NCI-H146 (cell line): ENCODE measurements around the gene NR3C2.
"Not testable (repeated sequence)": the region's sequence is repeated elsewhere in the genome, so short reads cannot be mapped to it uniquely, and the experiment has no call there.

Source experiments
- DNase-seq: peaks from one replicate; lab custom pipeline; 2025; lab: John Stamatoyannopoulos, UW

NR3C2 gene

DNA sequence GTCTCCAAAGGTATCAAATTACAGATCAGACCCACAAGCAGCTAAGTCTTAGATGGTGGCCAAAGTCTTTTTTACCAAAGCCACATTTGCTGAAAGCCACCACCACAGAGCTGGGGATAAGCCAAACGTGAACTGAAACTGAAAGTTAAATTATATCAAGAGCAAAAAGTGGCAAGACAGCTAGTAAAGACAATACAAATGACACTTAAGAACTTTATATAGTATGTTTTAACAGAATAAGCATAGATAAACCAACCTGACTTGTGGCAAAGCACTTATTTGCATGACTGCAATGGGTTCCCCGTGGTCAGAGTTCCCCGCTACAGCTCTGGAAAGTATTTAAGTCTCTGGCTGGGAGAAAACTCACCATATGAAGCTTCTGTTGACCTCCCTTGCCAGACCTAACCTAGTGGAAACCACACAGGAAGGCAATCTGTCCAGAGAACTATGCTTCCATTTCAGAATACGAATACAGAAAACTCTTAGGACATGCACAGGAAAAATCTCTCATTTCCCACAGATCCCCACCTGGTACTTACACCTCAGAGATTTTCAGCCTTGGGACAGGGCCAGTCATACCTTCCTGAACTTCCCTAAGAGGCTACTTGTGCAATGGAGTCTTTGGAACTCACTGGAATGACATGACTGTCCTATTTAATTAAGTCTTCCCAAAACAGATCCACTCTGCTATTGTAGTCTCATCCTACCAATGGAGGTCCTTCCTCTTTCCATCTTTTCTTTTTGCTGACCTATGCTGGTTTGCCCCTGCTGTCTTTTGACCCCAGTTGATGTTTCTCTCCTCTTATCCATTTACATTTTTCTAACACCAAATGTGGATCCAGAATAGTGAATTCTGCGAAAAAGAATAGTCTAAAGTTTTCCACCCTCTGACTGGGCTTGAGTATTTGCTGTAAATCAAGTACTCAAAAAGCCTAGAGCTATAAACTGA, 225.1 kb downstream of the NR3C2 start:
- no peak for DNase-seq

DNA sequence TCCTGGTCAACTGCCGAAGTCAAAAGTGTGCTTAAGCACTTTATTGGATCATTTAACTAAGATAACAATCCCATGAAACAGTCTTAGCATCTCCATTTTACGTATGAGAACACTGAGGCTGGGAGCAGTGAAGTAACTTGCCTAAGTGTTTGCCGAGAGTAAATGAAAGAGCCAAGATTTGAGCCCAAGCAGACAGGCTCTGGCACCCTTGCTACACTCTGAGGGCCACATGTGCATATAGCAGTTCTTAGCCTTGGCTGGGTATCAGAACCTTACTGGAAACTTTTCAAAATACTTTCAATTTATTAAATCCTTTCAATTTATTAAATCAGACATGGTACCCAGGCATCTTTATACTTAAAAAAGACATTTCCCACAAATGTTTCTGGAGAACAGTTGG, 225.9 kb downstream of the NR3C2 start:
- DNase-seq = no peak

DNA sequence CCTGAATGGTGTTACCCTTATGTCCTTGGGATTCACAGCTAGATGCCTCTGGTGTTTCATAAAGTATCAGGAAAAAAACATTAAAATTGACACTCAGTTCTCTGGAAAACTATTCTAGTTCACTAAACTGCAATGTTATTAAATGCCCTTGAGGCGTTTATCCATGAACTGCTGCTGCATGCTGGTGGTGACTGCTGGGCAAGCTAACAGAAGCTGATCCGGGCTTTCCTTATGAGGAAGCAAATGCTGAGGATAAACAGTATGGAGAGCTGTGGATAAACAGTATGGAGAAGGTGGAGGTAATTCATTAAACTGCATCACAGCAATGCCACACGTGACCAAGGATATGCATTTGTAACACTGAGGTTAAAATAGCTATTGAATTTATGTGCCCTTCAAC, 227.0 kb downstream of the NR3C2 start:
- no peak for DNase-seq

DNA sequence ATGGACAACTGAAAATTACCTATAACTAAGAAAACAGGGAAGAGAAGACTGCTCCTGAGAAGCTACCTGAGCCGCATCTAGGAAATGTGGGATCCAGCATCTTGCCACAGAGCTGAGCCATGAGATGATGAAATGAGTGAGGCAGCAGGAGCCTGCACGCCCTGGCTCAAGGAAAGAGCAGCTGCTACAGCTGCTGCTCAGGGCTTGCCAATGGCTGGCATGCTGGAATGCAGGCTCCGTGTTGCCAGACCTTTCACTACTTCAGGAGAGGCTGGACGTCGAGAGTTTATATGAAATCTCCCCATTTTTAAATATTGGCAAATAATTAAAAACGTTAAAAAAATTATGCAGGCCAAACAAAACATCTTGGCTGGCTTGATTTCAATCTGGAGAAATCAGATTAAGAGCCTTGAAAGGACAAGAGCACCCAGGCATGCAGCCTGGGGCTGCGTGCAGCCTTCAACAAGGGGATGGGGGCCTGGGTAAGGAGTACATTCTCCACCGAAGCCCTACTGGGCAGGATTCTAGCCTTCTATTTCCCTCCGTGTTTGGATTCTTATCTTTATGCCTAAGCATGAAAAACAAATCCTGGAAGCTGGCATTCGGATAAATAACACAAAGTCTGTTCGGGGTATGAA, 227.6 kb downstream of the NR3C2 start:
- DNase-seq = no peak

DNA sequence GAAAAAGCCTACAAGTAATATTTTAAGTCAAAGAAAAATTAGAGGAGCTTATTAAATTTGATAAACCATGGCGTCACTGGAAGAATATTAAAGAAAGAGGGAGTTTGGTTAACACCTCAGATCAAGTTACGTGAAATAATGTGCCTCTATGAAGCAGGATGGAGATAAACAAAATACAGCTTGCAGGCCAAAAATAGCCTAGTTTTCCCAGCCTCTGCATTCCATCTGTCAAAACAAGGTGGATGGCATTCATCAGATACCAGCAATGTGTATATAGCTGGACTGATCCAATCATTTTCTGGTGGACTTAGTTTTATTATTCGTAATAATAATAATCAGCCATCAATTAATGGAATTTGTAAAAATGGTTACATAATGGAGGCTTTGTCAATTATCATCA, 230.7 kb downstream of the NR3C2 start:
- no peak for DNase-seq

DNA sequence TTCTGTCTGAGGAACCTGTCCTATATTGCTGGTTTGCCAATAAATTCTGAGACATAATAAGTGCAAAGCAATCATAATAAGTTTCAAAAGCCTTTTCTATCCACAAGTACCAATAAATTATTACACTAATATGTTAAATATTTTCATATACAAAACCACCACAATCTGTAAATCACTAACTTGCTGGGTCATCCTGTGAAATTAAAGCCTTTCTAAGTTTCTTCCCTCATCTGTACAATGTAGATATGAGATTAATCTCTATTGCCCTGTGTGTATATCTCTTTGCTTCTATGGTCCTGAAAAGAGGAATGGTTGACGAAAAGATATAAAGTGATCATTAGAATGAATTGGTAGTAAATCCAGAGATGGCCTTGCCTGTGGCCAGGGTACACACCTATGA, 231.6 kb downstream of the NR3C2 start:
- no peak for DNase-seq

DNA sequence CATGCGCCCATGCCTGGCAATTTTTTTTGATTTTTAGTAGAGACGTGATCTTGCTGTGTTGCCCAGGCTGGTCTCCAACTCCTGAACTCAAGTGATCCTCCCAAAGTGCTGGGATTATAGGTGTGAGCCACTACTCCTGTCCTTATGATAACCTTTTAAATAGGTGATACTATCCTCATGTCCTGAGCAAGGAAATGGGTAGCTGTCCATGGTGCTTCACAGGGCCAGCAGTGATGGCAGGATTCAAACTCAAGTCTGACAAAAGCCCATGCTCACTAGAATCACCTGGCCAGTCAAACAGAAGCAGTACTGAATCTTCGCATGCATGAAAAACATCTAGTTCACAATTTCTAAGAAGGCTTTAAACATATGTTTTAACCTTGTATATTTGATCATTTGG, 235.1 kb downstream of the NR3C2 start:
- DNase-seq = no peak

DNA sequence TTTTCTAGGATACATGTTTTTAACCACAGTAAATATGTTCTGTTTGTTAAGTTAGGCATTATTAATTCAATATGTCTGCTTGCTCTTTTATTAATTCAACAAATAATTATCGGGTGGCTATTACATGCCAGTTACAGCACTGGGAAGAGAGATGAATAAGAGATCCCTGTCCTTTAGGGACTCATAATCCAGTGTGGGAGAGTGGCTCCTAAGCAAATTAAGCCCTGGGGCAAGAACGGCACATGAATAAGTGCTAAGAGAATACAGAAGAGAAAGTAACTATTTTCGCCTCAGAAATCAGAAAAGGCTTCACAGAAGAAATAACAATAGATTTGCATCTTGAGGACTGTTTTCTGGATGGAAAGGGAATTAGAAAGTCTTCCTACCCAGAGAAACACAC, 236.7 kb downstream of the NR3C2 start:
- DNase-seq = no peak

DNA sequence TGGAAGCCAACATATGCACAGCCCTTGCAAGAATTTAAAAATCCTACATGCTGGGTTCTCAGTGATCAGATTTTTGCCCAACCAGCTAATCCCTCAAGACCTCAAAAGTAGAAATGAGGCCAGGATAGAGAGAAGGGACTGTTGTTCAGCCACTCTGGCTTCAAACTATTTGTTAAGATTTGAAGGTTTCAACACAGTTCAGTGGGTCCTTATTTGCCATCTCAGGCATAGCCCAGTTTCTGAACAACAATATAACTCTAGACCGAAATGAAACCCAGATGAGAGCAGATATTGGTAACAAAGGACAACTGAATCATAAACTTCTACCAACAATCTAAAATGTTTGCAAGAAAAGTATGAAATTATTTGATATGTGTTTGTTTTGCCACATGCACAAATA, 237.3 kb downstream of the NR3C2 start:
- no peak for DNase-seq

DNA sequence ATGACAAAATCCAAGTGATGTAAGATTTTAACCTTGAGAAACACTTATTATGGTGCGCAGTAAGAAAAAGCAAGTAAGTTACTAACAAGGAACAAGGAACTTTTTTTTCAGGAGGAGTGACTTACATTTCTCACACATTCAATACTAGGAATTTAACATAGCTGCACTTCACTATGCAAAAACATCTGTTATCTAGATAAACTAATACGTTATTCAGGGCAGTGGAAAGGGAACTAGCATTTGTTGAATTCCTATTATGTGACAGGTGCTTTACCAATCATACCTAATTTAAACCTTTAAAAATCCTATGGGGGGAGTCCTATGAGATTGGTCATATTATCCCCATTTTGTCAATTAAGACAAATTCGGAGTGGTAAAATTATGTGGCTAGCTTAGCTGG, 238.0 kb downstream of the NR3C2 start:
- DNase-seq = no peak

DNA sequence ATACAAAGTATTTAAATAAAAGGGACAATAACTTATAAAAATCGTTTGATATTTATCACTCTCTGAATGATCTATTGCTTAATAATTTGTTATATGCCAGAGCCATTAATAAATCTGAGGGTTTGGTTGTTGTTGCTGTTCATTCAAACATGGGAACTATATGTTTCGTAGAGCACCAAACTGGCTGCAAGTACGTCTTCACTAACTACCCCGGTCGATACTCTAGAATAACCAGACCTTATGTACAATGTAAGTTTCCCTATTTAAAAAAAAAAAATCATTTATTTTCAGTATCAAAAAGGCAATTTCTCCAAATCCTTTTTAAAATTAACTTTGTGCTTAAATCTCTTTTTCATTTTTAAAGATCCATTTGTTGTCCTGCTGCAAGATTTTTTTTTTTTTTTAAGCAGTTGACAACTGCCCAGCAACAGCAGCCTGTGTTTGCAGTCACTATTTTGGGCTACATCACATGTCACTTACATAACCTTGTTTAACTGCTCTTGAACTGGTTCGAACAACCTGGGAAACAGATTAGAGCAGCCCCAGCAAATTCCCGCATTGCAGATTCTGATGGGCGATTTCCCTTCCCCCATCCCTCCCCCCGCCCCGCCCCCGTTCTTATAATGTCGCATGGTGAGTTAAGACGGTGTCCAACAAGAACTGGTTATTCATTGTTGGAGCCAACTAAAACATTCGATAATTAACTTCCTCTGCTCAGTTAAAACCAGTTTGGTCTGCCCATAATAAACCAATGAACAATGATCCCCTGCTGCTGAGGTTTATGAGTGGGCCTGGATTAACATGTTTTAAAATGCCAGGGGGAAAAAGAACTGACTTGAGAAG, 238.9 kb downstream of the NR3C2 start:
- no peak for DNase-seq

DNA sequence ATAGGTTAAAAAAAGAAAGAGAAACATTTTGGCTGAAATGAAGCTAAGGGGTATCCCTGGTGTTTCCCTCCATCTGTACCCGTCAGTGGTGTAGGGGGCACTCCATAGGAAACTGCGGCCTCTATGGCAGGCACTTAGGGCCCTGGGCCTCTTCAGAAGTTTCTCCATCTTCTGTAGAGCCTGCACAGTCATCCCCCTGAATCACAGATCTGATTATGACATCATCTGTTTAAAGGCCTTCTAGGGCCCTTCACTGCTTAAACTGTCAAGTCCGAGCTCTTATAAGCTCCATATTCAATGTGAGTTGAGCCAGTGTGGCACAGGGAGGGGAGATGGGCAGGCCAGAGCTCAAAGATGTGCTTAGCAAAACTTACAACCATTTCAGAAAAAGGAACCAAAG, 241.3 kb downstream of the NR3C2 start:
- no peak for DNase-seq

DNA sequence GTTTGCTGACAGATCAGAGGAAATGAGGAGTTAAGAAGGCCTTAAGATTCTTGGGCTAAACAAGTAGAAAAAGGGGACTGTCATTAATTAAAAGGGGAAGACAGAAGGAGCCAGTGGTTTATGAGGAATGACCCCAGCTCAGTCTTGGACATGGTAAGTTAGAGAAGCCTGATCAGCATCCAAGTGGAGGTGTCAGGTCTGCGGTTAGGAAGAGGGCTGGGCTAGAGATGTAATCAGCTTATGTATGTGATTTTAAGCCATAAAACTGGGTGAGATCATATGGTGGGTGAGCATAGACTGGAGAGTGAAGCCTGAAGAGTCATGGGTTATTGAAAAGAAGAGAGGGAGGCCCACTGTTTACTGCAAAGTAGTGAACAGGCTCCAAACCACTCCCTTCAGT, 246.1 kb downstream of the NR3C2 start:
- no peak for DNase-seq

DNA sequence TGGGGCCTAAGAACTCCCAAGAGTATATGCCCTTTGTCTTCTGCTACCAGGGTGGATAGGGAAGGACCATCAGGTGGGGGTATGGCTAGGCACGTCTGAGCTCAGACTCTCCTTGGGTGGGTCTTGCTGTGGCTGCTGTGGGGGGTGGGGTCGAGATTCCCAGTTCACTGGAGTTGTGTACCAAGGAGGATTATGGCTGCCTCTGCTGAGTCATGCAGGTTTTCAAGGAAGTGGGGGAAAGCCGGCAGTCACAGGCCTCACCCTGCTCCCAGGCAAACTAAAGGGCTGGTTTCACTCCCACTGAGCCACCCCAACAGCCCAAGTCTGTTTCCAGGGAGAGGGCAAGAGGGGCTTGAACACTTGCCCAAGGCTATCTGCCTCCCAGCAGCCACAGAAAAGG, 249.7 kb downstream of the NR3C2 start:
- DNase-seq = no peak

DNA sequence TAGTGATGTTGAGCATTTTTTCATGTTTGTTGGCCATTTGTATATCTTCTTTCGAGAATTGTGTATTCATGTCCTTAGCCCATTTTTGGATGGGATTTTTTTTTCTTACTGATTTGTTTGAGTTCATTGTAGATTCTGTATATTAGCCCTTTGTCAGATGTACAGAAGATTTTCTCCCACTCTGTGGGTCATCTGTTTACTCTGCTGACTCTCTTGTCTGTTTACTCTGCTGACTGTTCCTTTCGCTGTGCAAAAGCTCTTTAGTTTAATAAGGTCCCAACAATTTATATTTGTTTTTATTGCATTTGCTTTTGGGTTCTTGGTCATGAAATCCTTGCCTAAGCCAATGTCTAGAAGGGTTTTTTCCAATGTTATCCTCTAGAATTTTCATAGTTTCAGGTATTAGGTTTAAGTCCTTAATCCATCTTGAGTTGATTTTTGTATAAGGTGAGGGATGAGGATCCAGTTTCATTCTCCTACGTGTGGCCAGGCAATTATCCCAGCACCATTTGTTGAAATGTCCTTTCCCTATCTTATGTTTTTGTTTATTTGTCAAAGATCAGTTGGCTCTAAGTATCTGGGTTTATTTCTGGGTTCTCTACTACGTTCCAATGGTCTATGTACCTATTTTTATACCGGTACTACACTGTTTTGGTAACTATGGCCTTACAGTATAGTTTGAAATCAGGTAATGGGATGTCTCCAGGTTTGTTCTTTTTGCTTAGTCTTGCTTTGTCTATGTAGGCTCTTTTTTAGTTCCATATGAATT, 254.6 kb downstream of the NR3C2 start:
- DNase-seq = not testable (repeated sequence)

DNA sequence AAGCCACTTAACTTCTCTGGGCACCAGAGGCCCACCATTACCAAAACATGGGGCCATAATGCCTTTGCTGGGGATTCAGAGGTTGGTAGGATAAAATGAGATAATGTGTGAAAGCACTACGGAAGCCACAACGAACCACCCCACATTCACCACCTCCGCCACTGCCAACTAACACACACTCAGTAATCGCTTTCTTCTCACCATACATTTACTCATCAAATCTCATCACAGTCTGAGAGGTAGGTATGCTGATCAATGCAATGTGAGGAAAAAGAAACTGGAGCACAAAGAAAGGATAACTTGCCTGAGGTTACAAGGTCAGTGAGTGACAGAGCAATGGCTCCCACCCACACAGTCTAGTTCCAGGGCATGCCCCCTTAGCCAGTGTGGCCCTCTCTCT, 257.3 kb downstream of the NR3C2 start:
- no peak for DNase-seq

DNA sequence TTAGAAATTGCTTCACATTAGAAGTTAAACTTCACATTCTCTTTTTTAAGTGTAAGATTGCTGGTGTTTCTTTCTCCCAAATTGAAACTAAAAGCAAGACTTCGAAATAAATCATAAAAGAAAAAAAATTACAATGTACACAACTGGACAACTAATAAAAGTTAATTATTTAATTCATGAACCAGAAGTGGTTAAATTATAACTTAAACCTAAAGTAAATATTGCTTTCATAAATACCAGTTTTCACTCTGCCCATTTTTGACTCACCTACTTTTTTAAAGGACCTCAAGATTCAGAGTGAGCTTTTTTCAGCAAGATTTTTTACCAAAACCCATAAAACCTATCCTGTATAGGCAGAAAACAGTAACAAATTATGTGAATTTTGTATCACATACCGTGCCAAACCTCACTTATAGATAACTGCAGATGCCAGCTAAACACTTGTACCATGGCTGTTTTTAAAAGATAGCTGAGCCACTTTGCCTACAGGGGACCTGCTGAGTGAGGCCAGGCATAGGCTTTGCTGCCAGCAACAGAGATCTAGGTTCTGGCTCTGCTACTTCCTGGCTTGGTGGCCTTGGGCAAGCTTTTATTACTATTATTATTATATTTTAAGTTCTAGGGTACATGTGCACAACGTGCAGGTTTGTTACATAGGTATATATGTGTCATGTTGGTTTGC, 259.8 kb downstream of the NR3C2 start:
- no peak for DNase-seq

DNA sequence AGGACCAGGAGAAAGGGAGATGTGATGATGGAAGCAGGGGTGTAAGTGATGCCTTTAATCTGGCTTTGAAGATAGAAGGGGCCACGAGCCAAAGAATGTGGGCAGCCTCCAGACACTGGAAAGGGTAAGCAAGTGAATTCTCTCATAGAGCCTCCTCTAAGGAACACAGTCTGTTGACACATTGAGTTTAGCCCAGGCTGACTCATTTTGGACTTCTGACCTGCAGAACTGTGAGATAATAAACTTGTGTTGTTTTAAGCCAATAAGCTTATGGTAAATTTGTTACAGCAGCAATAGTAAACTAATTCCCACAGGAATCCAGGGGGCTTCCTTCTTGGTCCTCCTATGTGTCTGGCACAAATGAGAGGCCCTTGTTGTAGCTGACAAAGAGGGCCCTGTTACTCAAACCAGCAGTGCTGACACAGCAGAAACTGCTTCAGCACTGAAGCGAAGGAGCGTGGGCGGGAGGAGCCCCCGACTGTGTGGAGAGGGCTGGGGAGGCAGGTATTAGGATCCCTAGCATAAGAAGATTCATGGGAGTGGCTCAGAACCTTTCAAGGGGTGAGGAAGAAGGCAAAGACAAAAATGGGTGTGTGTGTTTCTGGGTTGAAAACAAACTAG, 268.7 kb downstream of the NR3C2 start:
- DNase-seq = no peak

DNA sequence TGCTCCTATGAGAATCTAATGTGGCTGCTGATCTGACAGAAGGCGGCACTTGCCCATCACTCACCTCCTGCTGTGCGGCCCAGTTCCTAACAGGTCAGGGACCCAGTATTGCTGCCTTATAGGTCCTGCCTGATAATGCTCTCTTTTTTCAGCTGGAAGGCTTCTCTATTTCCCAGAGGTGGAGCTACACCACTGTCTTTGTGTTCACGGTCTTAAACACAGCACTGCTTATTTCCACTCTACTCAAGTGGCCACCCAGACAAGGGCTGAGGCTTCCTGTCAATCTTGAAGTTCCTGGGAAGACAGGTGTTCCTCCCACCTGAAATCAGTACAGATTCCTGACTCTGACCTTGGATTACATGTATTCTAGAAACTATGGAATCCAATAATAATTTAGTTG, 270.6 kb downstream of the NR3C2 start:
- no peak for DNase-seq

DNA sequence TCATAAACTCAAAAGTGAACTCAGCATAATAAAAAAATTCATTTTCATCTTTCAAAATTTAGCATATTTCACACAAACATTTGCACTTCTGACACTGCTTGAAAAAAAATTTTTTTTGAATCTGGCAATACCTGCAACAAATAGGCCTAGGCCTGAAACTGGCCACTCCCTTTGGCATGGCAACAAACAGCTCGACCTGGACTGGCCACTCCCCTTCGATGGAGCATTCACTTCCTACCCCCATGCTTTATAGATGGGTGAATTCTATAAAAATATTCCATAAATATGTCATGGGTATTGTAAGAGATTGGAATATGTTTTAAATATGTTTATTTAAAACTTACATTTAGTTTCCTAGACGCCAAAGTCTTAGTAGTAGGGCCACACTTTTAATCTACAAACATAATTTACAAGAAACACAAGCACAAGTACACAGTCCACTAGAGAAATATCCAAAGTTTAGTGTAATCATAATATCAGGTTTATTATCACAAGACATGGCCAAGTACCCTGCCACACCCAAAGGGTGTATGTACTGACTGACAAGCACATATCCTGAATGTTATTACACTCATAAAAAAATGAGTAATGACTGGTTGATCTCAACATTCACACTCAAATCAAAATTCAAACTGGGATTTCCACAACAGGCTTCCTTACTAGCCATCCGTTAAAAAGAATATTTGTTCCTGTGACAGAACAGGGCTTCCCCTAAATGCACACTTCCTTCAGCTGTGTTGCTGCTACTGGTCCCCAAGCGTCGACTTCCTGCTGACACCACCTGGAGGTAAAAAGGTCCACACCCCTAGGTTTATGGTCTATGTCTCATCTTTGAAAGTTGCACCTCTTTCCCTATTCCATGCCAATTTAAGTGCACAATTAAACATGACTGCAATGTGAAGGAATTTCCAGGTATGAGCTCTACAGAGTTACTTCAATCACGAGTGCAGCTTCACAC, 271.5 kb downstream of the NR3C2 start:
- no peak for DNase-seq
